Lower lobe of right lung (tissue), 2 donors: Measurements from ENCODE around the gene CEP152. TPM values are rescaled to one million over a fixed set of nuclear protein-coding genes. Genes with fewer than 3 reads are reported as not detected.

Experiments used
- ATAC-seq, 2 donors: fragments of 200-7000 bp; cut with Tn5 transposase; one replicate each; pipeline ENCODE4 v1.9.1; 2020 to 2022; ENCODE audit warnings: mild to moderate bottlenecking in 2 of 2, moderate library complexity in 2 of 2
- DNase-seq: peaks from one replicate; pipeline ENCODE4 v3.0.0-alpha.2; 2020
- H3K27ac ChIP-seq: fragments of 200-600 bp; one replicate; pipeline ENCODE4 v1.8.0; 2022
- H3K27me3 ChIP-seq: fragments of 200-600 bp; one replicate; pipeline ENCODE4 v1.8.0; 2022; ENCODE audit warnings: low read depth
- H3K36me3 ChIP-seq: fragments of 200-600 bp; one replicate; pipeline ENCODE4 v1.8.0; 2022; ENCODE audit warnings: mild to moderate bottlenecking
- H3K4me1 ChIP-seq: fragments of 200-600 bp; one replicate; pipeline ENCODE4 v1.8.0; 2022
- H3K4me3 ChIP-seq: fragments of 200-600 bp; one replicate; pipeline ENCODE4 v1.8.0; 2022; ENCODE audit warnings: mild to moderate bottlenecking
- H3K9me3 ChIP-seq: fragments of 200-600 bp; one replicate; pipeline ENCODE4 v1.8.0; 2022
- intact Hi-C: fragments of 100-400 bp; cut with DNase I; formaldehyde crosslinking; loops from one replicate; pipeline ENCODE4 v1.11.0; 2022
- total RNA-seq: library from RNA; stranded (reverse); fragmentation: NEBNext Ultra II Directional; extraction: Animal tissue kit (Norgen Biotek cat#: 25700); gene quantifications from one replicate; pipeline ENCODE4 v1.2.1, GENCODE V29; 2021
- TF ChIP-seq, protein P1 (sequence below): fragments of 200-600 bp; IDR thresholded peaks from one replicate; pipeline ENCODE4 v1.8.0; 2022; ENCODE audit warnings: antibody characterized with exemption, mild to moderate bottlenecking
- donor health status: DM: no; HTN: yes; CAD: no; lungs with severe emphysema.

Gene CEP152
- total RNA-seq, 1 donor from 2014 or later = 6.5 TPM

GRCh38 chr15:48825075-48825474 is 14.2 kb upstream of the CEP152 start:
- no peak for ATAC-seq
- TF ChIP-seq, protein P1, sequence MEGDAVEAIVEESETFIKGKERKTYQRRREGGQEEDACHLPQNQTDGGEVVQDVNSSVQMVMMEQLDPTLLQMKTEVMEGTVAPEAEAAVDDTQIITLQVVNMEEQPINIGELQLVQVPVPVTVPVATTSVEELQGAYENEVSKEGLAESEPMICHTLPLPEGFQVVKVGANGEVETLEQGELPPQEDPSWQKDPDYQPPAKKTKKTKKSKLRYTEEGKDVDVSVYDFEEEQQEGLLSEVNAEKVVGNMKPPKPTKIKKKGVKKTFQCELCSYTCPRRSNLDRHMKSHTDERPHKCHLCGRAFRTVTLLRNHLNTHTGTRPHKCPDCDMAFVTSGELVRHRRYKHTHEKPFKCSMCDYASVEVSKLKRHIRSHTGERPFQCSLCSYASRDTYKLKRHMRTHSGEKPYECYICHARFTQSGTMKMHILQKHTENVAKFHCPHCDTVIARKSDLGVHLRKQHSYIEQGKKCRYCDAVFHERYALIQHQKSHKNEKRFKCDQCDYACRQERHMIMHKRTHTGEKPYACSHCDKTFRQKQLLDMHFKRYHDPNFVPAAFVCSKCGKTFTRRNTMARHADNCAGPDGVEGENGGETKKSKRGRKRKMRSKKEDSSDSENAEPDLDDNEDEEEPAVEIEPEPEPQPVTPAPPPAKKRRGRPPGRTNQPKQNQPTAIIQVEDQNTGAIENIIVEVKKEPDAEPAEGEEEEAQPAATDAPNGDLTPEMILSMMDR = no peak
- H3K27ac ChIP-seq = no peak overlapping the region
- no peak for DNase-seq
- no peaks in the 10 kb centered on the region for H3K27me3 ChIP-seq
- intact Hi-C loops = no loop called here
- no peaks in the 10 kb centered on the region for H3K36me3 ChIP-seq
- no peaks in the 10 kb centered on the region for H3K9me3 ChIP-seq
- H3K4me3 ChIP-seq = no peak overlapping the region
- no peaks in the 10 kb centered on the region for H3K4me1 ChIP-seq

- no peak for DNase-seq
- no peaks in the 10 kb centered on the region for H3K27me3 ChIP-seq
- ATAC-seq = no peak
These were observed 12.8 kb upstream of the CEP152 start for GRCh38 chr15:48823706-48824105.

DNA sequence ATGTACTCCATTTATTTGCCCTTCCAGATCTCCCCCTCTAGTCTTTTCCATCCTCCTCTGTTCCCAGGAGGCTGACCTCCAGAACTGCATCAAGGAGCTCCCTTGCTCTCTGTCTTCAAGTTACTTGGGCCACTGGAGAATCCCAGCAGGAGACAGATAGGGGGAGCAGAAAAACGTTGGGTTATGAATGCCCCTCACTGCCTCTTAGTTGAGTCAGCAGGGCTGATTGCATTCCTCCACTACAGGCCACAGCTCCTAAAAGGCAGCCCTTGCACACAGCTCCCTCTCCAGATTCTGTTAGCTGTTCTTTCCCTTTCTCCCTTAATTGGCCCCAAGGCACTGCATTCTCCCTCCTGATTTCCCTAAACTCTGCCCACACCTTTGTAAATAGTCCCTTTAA is 12.4 kb upstream of the CEP152 start:
- DNase-seq (no peak), ATAC-seq (no peak)
- TF ChIP-seq, protein P1 = no peak
- Histone ChIP-seq H3K36me3 (no peaks in the 10 kb centered on the region), H3K4me3 (no peak overlapping the region), H3K27me3 (no peaks in the 10 kb centered on the region), H3K27ac (no peak overlapping the region), H3K4me1 (no peaks in the 10 kb centered on the region), H3K9me3 (no peaks in the 10 kb centered on the region)
- intact Hi-C loops = no loop called here

More at GRCh38 chr15:48823706-48824105, 12.8 kb upstream of the CEP152 start:
- intact Hi-C loops = no loop called here
- H3K36me3 ChIP-seq = no peaks in the 10 kb centered on the region
- no peak overlapping the region for H3K27ac ChIP-seq
- H3K4me3 ChIP-seq = no peak overlapping the region
- H3K9me3 ChIP-seq = no peaks in the 10 kb centered on the region
- TF ChIP-seq, protein P1 = no peak
- H3K4me1 ChIP-seq = no peaks in the 10 kb centered on the region

GRCh38 chr15:48814286-48814685 is 3.4 kb upstream of the CEP152 start:
- Histone ChIP-seq H3K36me3 (no peaks in the 10 kb centered on the region), H3K27ac (no peak overlapping the region), H3K27me3 (no peaks in the 10 kb centered on the region), H3K4me1 (peaks cover 16% of the 10 kb centered on the region), H3K9me3 (no peaks in the 10 kb centered on the region), H3K4me3 (no peak overlapping the region)
- ATAC-seq (no peak), DNase-seq (no peak)
- intact Hi-C loops = no loop called here
- TF ChIP-seq, protein P1 = no peak

GRCh38 chr15:48811325-48811958 is 573 bp upstream of the CEP152 start:
- intact Hi-C loops = no loop called here
- H3K4me3 ChIP-seq = peak overlapping the region; percentile 65
- peaks cover 16% of the 10 kb centered on the region for H3K4me1 ChIP-seq
- no peak overlapping the region for H3K27ac ChIP-seq
- ATAC-seq (peak in 1 of 2 donors; percentile 21), DNase-seq (no peak)
- TF ChIP-seq, protein P1 = no peak
- H3K9me3 ChIP-seq = no peaks in the 10 kb centered on the region
- no peaks in the 10 kb centered on the region for H3K36me3 ChIP-seq
- no peaks in the 10 kb centered on the region for H3K27me3 ChIP-seq
